Omental fat pad (tissue), 4 donors: Measurements from ENCODE around the gene NMD3. TPM values are rescaled to one million over a fixed set of nuclear protein-coding genes. Genes with fewer than 3 reads are reported as not detected.

ENCODE experiments used
- ATAC-seq: fragments of 150-250 bp; one replicate; pipeline ENCODE4 v1.9.1; 2016; ENCODE audit warnings: mild to moderate bottlenecking, moderate library complexity; ENCODE audit not compliant: low FRiP score
- DNase-seq: peaks from one replicate; pipeline ENCODE4 v3.0.0-alpha.2; 2019; ENCODE audit warnings: low spot score
- total RNA-seq, 4 donors: library from RNA; depleted of rRNA; stranded (reverse); fragments of >200 nt; gene quantifications; one replicate each; pipeline ENCODE4 v1.1.0, GENCODE V29; 2016
- TF ChIP-seq, protein P1 (sequence below), 3 donors: fragments of 450-650 bp; IDR thresholded peaks; one replicate each; pipeline ENCODE4 v1.5.1; 2016 to 2017; ENCODE audit warnings: antibody characterized with exemption in 3 of 3, mild to moderate bottlenecking in 3 of 3, moderate library complexity in 2 of 3

The NMD3 gene
- total RNA-seq, 4 donors from 2014 or later = 40.7 to 55.0 (median 48.3) TPM

GRCh38 chr3:161230621-161231171, 9.6 kb downstream of the NMD3 start:
- DNase-seq = no peak
- ATAC-seq = no peak
- TF ChIP-seq, protein P1, sequence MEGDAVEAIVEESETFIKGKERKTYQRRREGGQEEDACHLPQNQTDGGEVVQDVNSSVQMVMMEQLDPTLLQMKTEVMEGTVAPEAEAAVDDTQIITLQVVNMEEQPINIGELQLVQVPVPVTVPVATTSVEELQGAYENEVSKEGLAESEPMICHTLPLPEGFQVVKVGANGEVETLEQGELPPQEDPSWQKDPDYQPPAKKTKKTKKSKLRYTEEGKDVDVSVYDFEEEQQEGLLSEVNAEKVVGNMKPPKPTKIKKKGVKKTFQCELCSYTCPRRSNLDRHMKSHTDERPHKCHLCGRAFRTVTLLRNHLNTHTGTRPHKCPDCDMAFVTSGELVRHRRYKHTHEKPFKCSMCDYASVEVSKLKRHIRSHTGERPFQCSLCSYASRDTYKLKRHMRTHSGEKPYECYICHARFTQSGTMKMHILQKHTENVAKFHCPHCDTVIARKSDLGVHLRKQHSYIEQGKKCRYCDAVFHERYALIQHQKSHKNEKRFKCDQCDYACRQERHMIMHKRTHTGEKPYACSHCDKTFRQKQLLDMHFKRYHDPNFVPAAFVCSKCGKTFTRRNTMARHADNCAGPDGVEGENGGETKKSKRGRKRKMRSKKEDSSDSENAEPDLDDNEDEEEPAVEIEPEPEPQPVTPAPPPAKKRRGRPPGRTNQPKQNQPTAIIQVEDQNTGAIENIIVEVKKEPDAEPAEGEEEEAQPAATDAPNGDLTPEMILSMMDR (IDR thresholded peaks at IDR 0.05) = no peak

DNA sequence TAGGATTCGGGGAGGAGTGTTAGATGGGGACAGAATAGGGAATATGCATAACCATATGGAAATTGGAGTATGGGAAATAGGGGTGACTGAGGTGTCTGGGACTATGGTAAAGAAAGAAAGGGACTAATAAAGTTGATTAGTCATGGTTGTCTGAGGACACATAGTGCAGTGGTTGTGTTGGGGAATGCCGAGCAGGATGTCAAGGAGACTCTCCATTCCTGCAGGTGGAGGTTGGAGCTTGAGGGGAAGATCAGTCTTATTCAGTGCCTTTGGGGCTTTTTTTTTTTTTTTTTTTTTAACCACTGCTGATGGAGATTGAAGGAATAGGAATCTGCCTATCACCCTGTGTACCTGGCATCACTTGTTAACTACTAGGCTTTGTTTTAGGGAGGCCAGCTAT, 10.8 kb downstream of the NMD3 start:
- TF ChIP-seq, protein P1 (IDR thresholded peaks at IDR 0.05) = no peak
- ATAC-seq (no peak), DNase-seq (no peak)

DNA sequence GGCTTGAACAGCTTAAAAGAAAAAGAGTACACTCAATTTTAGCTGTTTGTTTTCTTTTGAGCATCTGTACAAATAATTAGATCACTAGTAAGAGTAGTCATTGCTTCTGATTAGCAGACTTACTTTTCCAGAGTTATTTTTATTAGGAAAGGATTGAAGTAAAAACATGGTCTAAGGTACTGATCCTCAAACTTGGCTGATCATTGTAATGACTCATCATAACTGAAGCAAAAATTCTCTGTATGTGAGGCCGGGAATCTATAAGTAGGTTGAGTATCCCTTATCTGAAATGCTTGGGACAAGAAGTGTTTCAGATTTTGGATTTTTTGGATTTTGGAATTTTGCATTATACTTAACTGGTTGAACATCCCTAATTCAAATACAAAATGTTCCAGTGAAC, 12.4 kb downstream of the NMD3 start:
- ATAC-seq = no peak

DNA sequence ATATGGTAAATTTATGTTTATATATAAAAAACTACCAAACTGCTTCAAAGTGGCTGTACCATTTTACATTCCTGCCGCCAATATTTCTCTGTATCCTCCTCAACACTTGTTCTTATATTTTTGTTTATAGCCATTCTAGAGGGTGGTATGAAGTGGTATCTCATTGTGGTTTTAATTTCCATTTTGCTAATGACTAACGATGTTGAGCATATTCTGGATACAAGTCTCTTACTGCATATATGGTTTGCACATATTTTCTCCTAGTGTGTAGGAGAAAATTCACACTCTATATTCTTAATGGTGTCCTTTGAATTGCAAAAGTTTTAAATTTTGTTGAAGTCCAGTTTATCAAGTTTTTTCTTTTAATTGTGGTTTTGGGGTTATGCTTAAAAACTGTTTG, 15.1 kb downstream of the NMD3 start:
- DNase-seq = no peak
- no peak for ATAC-seq
- TF ChIP-seq, protein P1 (IDR thresholded peaks at IDR 0.05) = no peak

More for the DNA sequence above, 12.4 kb downstream of the NMD3 start:
- DNase-seq = no peak
- TF ChIP-seq, protein P1 (IDR thresholded peaks at IDR 0.05) = no peak

- TF ChIP-seq, protein P1 (IDR thresholded peaks at IDR 0.05) = no peak
- DNase-seq (no peak), ATAC-seq (no peak)
Observed at GRCh38 chr3:161239700-161240099, 18.6 kb downstream of the NMD3 start.

DNA sequence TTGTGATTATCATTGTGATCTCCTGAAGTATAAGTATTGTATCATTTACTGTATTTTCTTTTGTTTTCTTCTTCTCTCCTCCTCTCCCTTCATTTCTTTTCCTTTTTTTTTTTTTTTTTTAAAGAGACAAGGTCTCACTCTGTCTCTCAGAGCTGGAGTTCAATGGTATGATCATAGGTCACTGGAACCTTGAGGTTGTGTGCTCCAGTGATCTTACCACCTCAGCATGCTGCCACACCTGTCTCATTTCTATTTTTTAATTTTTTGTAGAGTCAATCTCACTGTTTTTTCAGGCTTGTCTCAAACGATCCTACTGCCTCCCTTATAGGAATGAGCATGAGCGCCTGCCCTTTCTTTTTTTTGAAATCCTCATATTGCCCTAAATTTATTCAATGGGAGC, 23.4 kb downstream of the NMD3 start:
- TF ChIP-seq, protein P1 (IDR thresholded peaks at IDR 0.05) = no peak
- ATAC-seq = no peak
- DNase-seq = no peak

DNA sequence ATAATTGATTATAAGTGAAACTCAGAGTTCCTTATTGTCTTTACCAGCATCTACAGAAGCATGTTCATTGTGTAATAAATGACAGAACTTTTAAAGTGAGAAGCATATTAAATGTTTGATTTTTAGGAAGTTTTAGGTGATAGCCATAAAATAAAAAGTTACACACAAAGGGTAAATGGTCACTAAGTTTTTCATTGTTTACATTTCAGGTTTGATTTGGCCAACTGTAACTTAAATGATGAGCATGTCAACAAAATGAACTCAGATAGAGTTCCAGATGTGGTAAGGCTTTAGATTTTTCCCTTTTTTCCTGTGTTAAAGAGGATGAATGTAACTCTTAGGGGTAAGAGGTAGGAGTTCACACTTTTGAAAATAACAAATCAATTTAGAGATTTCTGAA, 25.9 kb downstream of the NMD3 start:
- TF ChIP-seq, protein P1 (IDR thresholded peaks at IDR 0.05) = no peak
- ATAC-seq (no peak), DNase-seq (no peak)
